ENCODE measurements around the gene BCAN. TPM values are rescaled to one million over a fixed set of nuclear protein-coding genes. Genes with fewer than 3 reads are reported as not detected.

Gene BCAN
- total RNA-seq, 2 donors from 2014 or later = 0.10 TPM; not detected in 1

DNA sequence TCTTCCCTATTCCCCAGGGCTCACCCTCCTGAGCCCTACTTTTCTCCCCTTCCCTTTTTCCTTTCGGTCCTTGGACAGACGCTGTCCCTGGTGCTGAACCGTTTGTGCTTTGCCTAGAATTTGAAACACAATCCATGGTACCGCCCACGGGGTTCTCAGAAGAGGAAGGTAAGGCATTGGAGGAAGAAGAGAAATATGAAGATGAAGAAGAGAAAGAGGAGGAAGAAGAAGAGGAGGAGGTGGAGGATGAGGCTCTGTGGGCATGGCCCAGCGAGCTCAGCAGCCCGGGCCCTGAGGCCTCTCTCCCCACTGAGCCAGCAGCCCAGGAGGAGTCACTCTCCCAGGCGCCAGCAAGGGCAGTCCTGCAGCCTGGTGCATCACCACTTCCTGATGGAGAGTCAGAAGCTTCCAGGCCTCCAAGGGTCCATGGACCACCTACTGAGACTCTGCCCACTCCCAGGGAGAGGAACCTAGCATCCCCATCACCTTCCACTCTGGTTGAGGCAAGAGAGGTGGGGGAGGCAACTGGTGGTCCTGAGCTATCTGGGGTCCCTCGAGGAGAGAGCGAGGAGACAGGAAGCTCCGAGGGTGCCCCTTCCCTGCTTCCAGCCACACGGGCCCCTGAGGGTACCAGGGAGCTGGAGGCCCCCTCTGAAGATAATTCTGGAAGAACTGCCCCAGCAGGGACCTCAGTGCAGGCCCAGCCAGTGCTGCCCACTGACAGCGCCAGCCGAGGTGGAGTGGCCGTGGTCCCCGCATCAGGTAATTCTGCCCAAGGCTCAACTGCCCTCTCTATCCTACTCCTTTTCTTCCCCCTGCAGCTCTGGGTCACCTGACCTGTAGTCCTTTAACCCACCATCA, 10.4 kb downstream of the BCAN start:
- no peak for ATAC-seq (replicated peaks in 1 of 2)
- H3K36me3 Mint-ChIP-seq (ENCODE audit: insufficient read depth in 2 of 2) = no peaks in the 10 kb centered on the region
- peaks cover 95% of the 10 kb centered on the region for H3K27me3 Mint-ChIP-seq (ENCODE audit: low read depth)
- peaks cover 8% of the 10 kb centered on the region for H3K4me1 Mint-ChIP-seq (ENCODE audit: low read depth)
- no peak overlapping the region for H3K4me3 Mint-ChIP-seq
- no peaks in the 10 kb centered on the region for H3K9me3 Mint-ChIP-seq
- H3K27ac Mint-ChIP-seq = no peak overlapping the region
- DNase-seq = no peak

DNA sequence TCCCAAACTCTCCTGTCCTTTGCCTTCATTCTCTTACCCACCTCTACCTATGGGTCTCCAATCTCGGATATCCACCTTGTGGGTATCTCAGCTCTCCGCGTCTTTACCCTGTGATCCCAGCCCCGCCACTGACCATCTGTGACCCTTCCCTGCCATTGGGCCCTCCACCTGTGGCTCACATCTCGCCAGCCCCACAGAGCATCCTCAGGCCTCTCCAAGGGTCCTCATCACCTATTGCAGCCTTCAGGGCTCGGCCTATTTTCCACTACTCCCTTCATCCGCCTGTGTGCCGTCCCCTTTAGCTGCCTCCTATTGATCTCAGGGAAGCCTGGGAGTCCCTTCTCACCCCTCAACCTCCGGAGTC, 11.1 kb downstream of the BCAN start:
- no peak for DNase-seq
- Mint-ChIP-seq H3K27ac (no peak overlapping the region), H3K9me3 (no peaks in the 10 kb centered on the region), H3K4me3 (no peak overlapping the region), H3K36me3 (ENCODE audit: insufficient read depth in 2 of 2) (no peaks in the 10 kb centered on the region), H3K4me1 (ENCODE audit: low read depth) (peaks cover 13% of the 10 kb centered on the region), H3K27me3 (ENCODE audit: low read depth) (peaks cover 95% of the 10 kb centered on the region)
- no peak for ATAC-seq (replicated peaks in 1 of 2)

DNA sequence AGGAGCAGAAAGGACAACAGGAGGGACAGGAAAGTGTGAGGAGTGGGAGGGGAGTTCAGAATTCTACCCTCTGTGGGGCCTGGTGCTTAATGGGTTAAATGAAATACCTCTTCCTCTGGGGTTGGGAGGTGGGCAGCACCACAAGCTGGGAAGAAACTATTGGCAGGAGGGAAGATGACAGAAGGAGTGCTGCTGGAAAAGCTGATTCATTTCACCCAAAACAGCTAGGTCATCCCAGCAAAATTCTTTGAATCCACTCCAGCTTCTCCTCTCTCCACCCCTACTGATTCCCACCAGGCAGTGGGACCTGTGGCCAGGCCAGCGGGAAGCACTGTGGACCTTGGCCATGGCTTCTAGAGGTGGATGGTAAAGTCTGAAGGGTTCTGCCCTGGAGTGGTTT, 12.8 kb downstream of the BCAN start:
- H3K36me3 Mint-ChIP-seq (ENCODE audit: insufficient read depth in 2 of 2) = no peaks in the 10 kb centered on the region
- ATAC-seq (replicated peaks in 1 of 2) (no peak), DNase-seq (no peak)
- H3K27ac Mint-ChIP-seq = no peak overlapping the region
- H3K4me1 Mint-ChIP-seq (ENCODE audit: low read depth) = peaks cover 30% of the 10 kb centered on the region
- no peaks in the 10 kb centered on the region for H3K9me3 Mint-ChIP-seq
- peaks cover 85% of the 10 kb centered on the region for H3K27me3 Mint-ChIP-seq (ENCODE audit: low read depth)
- no peak overlapping the region for H3K4me3 Mint-ChIP-seq

DNA sequence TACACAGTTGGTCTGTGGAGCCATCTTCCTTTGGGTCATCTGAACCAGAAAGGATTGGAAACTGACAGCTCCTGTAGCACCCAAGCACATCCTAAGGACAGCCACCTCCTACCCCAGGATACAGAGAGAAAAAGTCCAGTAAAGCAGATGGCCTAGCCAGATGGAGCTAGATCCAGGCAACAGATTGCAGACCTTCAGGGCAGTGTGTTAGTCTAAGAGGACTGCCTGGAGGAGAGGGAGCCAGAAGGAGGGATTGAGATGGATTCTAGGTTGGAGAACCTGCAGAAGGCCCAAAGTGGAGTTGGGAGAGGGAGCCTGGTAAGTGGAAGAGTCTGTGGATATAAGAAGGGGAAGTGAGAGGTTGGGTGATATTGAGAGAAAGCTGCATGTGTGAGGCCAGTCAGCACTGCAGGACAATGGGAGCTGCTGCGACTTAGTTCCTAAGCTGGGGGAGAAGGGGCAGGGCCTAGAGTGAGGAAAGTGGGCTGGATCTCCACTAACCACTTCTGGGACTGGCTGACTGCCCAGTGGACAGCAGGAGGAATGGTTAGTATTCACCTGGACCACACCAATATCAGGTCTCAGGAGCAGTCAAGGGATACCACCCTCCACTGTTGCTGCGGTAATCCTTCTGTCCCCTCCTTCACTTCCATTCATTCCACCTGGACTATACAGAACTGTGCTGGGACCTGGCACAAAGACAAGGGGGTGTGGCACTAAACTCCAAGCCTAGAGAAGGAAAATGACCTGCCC, 13.4 kb downstream of the BCAN start:
- H3K27ac Mint-ChIP-seq = no peak overlapping the region
- H3K27me3 Mint-ChIP-seq (ENCODE audit: low read depth) = peaks cover 80% of the 10 kb centered on the region
- DNase-seq = no peak
- H3K4me1 Mint-ChIP-seq (ENCODE audit: low read depth) = peaks cover 36% of the 10 kb centered on the region
- H3K4me3 Mint-ChIP-seq = no peak overlapping the region
- no peak for ATAC-seq (replicated peaks in 1 of 2)
- no peaks in the 10 kb centered on the region for H3K9me3 Mint-ChIP-seq
- no peaks in the 10 kb centered on the region for H3K36me3 Mint-ChIP-seq (ENCODE audit: insufficient read depth in 2 of 2)

DNA sequence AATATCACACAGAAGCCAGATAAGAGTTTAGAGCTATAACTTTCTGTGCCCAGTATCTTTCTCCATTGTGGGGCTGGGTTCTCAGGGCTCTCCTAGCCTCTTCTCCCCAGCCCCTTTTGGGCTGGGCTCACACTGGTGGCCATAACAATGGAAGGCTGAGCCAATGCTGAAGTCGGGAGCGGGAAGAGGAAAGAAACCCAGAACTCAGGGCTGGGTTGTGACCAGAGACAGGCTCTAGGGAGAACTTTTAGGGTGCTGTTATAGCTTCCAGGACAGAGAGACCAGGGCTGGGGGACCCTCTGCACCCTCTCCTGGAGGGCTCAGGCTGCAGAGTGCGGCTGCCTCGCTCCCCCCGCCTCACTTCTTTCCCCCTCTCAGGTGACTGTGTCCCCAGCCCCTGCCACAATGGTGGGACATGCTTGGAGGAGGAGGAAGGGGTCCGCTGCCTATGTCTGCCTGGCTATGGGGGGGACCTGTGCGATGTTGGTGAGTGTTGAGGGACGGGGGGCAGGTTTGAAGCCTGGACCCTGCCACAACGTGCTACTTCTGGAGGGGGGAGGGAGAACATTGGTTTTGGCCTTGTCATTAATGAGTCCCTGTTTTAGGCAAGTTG, 14.1 kb downstream of the BCAN start:
- ATAC-seq (replicated peaks in 1 of 2) (no peak), DNase-seq (no peak)
- Mint-ChIP-seq H3K4me1 (ENCODE audit: low read depth) (peaks cover 43% of the 10 kb centered on the region), H3K4me3 (no peak overlapping the region), H3K27ac (no peak overlapping the region), H3K36me3 (ENCODE audit: insufficient read depth in 2 of 2) (no peaks in the 10 kb centered on the region), H3K27me3 (ENCODE audit: low read depth) (peaks cover 73% of the 10 kb centered on the region), H3K9me3 (no peaks in the 10 kb centered on the region)

DNA sequence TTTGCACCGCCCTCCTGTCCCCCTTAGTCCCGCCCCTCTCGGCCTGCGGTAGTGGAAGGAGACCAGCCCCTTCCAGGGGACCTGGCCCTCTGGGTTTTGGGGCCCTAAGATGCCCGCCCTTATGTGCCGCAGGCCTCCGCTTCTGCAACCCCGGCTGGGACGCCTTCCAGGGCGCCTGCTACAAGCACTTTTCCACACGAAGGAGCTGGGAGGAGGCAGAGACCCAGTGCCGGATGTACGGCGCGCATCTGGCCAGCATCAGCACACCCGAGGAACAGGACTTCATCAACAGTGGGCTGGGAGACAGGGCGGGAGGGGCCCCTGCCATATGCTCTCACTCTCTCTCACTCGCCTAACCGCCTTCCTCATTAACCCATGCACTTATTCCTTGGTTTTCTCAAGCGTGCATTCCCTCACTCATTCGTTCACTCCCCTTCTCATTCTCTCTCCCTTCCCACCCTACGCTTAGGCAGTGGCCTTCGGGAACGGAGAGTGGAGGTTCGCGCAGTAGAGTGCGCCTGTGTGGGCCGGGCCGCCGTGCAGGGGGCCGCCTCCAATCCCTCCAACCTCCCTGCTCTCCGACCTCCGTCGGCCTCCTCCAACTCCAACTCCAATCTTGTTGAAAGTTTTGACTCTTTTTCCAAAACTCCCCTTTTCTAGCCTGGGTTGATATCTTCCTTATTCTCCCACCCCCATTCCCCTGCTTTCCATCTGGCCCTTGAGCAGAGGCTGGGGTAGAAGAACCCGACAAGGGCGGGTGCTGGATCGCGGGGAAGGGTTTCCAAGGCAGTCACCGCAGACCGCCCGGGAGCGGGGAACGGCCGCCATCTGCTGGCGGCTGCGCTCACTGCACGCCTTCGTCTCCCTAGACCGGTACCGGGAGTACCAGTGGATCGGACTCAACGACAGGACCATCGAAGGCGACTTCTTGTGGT, 15.2 kb downstream of the BCAN start:
- Mint-ChIP-seq H3K27ac (no peak overlapping the region), H3K4me1 (ENCODE audit: low read depth) (peaks cover 51% of the 10 kb centered on the region), H3K36me3 (ENCODE audit: insufficient read depth in 2 of 2) (no peaks in the 10 kb centered on the region), H3K4me3 (peak overlapping the region; percentile 77 to 80), H3K9me3 (no peaks in the 10 kb centered on the region), H3K27me3 (ENCODE audit: low read depth) (peaks cover 66% of the 10 kb centered on the region)
- DNase-seq = peak; percentile 74 to 84
- peak; percentile 33 to 34 for ATAC-seq (replicated peaks in 1 of 2)

DNA sequence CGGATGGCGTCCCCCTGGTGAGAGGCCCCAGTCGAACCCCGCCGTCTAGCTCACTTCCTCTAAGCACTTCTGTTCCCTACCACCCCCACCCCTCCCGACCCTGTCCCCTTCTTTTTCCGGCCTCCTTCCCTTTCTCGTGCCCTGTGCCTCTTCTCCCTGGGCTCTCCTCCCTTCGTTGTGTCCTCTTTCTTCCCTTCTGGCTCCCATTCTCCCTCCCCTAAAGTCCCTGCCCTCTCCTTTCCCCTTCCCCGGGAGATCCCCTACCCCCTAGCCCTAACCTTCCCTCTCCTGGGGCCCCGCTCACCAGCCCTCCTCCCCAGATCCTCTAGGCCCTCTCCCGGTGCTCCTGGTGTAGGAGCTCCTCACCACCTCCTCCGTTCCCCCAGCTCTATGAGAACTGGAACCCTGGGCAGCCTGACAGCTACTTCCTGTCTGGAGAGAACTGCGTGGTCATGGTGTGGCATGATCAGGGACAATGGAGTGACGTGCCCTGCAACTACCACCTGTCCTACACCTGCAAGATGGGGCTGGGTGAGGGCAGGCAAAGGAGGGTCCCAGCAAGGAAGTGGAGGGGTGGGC, 15.9 kb downstream of the BCAN start:
- Mint-ChIP-seq H3K9me3 (no peaks in the 10 kb centered on the region), H3K27me3 (ENCODE audit: low read depth) (peaks cover 59% of the 10 kb centered on the region), H3K4me3 (peak overlapping the region; percentile 77 to 80), H3K36me3 (ENCODE audit: insufficient read depth in 2 of 2) (no peaks in the 10 kb centered on the region), H3K27ac (no peak overlapping the region), H3K4me1 (ENCODE audit: low read depth) (peaks cover 57% of the 10 kb centered on the region)
- ATAC-seq (replicated peaks in 1 of 2) (no peak), DNase-seq (no peak)

- Mint-ChIP-seq H3K36me3 (ENCODE audit: insufficient read depth in 2 of 2) (no peaks in the 10 kb centered on the region), H3K27me3 (ENCODE audit: low read depth) (peaks cover 52% of the 10 kb centered on the region), H3K4me1 (ENCODE audit: low read depth) (peaks cover 64% of the 10 kb centered on the region), H3K9me3 (no peaks in the 10 kb centered on the region), H3K4me3 (peak overlapping the region; percentile 11 to 19), H3K27ac (no peak overlapping the region)
- ATAC-seq (replicated peaks in 1 of 2) = no peak
- no peak for DNase-seq
Observed at GRCh38 chr1:156658496-156658895, 16.6 kb downstream of the BCAN start.

- DNase-seq (no peak), ATAC-seq (replicated peaks in 1 of 2) (no peak)
- Mint-ChIP-seq H3K27me3 (ENCODE audit: low read depth) (peaks cover 47% of the 10 kb centered on the region), H3K4me3 (peak overlapping the region; percentile 83 to 90), H3K36me3 (ENCODE audit: insufficient read depth in 2 of 2) (no peaks in the 10 kb centered on the region), H3K9me3 (no peaks in the 10 kb centered on the region), H3K27ac (no peak overlapping the region), H3K4me1 (ENCODE audit: low read depth) (peaks cover 66% of the 10 kb centered on the region)
Observed at GRCh38 chr1:156658945-156659574, 17.1 kb downstream of the BCAN start.

- H3K4me3 Mint-ChIP-seq = peak overlapping the region; percentile 83 to 90
- no peaks in the 10 kb centered on the region for H3K36me3 Mint-ChIP-seq (ENCODE audit: insufficient read depth in 2 of 2)
- no peak overlapping the region for H3K27ac Mint-ChIP-seq
- no peaks in the 10 kb centered on the region for H3K9me3 Mint-ChIP-seq
- ATAC-seq (replicated peaks in 1 of 2) (no peak), DNase-seq (no peak)
- H3K27me3 Mint-ChIP-seq (ENCODE audit: low read depth) = peaks cover 41% of the 10 kb centered on the region
- H3K4me1 Mint-ChIP-seq (ENCODE audit: low read depth) = peaks cover 66% of the 10 kb centered on the region
Observed at GRCh38 chr1:156659661-156659987, 17.7 kb downstream of the BCAN start.

DNA sequence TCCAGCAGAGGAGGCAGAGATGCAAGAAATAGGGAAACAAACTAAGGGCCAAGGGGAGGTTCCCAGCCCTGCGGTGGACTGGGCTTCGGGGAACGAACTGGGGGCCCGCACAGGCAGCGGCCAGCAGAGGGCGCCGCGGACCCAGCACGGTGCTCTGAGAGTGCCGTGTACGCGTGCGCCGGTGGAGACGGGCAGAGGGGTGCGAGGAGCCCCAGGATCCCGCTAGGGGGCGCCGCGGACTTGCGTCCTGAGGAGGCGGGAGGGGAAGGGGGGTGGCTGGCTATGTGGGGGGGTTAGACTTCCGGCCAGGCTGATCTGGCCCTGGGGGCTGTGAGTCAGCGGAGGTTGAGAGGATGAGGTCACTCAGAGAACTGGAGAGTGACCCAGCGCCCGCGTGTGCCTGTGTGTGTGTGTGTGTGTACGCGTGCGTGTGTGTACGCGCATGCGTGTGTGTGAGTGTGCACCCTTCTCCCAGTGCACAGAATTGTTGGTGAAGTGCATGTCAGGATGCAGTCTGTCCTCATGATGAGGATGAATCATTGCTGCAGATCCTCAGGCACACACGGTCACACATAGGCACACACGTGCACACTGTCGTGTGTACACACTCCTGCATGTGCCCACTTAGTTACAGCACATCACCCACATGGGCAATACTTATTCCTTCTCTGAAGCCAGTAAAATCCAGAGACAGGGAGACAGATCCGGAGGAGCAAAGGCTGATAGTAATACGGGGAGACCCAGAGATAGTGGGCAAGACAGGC, 18.3 kb downstream of the BCAN start:
- DNase-seq = peak; percentile 96 to 98
- Mint-ChIP-seq H3K4me3 (peak overlapping the region; percentile 83 to 90), H3K4me1 (ENCODE audit: low read depth) (peaks cover 66% of the 10 kb centered on the region), H3K9me3 (no peaks in the 10 kb centered on the region), H3K27me3 (ENCODE audit: low read depth) (peaks cover 35% of the 10 kb centered on the region), H3K27ac (peak overlapping the region; percentile 30), H3K36me3 (ENCODE audit: insufficient read depth in 2 of 2) (no peaks in the 10 kb centered on the region)
- peak; percentile 82 to 86 for ATAC-seq (replicated peaks in 1 of 2)

Data from activated T-cell treated with anti-CD3 and anti-CD28 coated beads, Interleukin-2, amount 50 U/mL, for 72 hours (primary cell).